Activated CD4-positive, alpha-beta T cell treated with anti-CD3 and anti-CD28 coated beads, Interleukin-2, amount 10 ng/mL, durations not matched to agents 7 days and 5 days (primary cell): ENCODE results near the gene KCNJ12. TPM values are rescaled to one million over a fixed set of nuclear protein-coding genes. Genes with fewer than 3 reads are reported as not detected.
"Not testable (repeated sequence)": the region's sequence is repeated elsewhere in the genome, so short reads cannot be mapped to it uniquely, and the experiment has no call there.

Source experiments
- CTCF ChIA-PET: fragments of 350-600 bp; sonication (Branson Sonifier 250); formaldehyde crosslinking; loops from one replicate; lab custom pipeline; 2021; ENCODE audit warnings: antibody characterized with exemption; lab: Charles Lee
- POLR2A ChIA-PET: fragments of 350-600 bp; sonication (Branson Sonifier 250); formaldehyde crosslinking; loops from one replicate; lab custom pipeline; 2021; ENCODE audit warnings: antibody characterized with exemption; lab: Charles Lee
- DNase-seq: peaks from one replicate; pipeline ENCODE4 v3.0.0-alpha.2; 2020
- H3K27ac Mint-ChIP-seq: one replicate; pipeline ENCODE4 v1.8.0; 2021; ENCODE audit warnings: mild to moderate bottlenecking, moderate library complexity, mixed read lengths
- H3K27me3 Mint-ChIP-seq: one replicate; pipeline ENCODE4 v1.8.0; 2021; ENCODE audit warnings: mixed read lengths
- H3K36me3 Mint-ChIP-seq: one replicate; pipeline ENCODE4 v1.8.0; 2021; ENCODE audit warnings: low read depth, mixed read lengths
- H3K4me1 Mint-ChIP-seq: one replicate; pipeline ENCODE4 v1.8.0; 2021; ENCODE audit warnings: mixed read lengths
- H3K4me3 Mint-ChIP-seq: one replicate; pipeline ENCODE4 v1.8.0; 2021; ENCODE audit warnings: mild to moderate bottlenecking, moderate library complexity, mixed read lengths
- H3K9me3 Mint-ChIP-seq: one replicate; pipeline ENCODE4 v1.8.0; 2021; ENCODE audit warnings: mixed read lengths
- total RNA-seq, 2 experiments: library from RNA; stranded (reverse); gene quantifications; one replicate each; pipeline ENCODE4 v1.2.3, GENCODE V29; 2021

The KCNJ12 gene
- total RNA-seq, 2 experiments from 2014 or later = not detected

GRCh38 chr17:21421421-21422310 is 45.5 kb downstream of the KCNJ12 start:
- H3K27me3 Mint-ChIP-seq, CTCF ChIA-PET, H3K9me3 Mint-ChIP-seq, POLR2A ChIA-PET, H3K4me3 Mint-ChIP-seq, H3K36me3 Mint-ChIP-seq, DNase-seq, H3K27ac Mint-ChIP-seq: not testable (repeated sequence)
- H3K4me1 Mint-ChIP-seq = peaks cover 12% of the 10 kb centered on the region

- H3K27ac Mint-ChIP-seq, CTCF ChIA-PET, H3K9me3 Mint-ChIP-seq, H3K27me3 Mint-ChIP-seq, H3K4me3 Mint-ChIP-seq, POLR2A ChIA-PET, DNase-seq, H3K36me3 Mint-ChIP-seq: not testable (repeated sequence)
- H3K4me1 Mint-ChIP-seq = peaks cover 12% of the 10 kb centered on the region
Observed at GRCh38 chr17:21422311-21423189, 46.4 kb downstream of the KCNJ12 start.

- H3K4me1 Mint-ChIP-seq = peaks cover 12% of the 10 kb centered on the region
- H3K4me3 Mint-ChIP-seq, DNase-seq, H3K9me3 Mint-ChIP-seq, POLR2A ChIA-PET, H3K27me3 Mint-ChIP-seq, H3K27ac Mint-ChIP-seq, H3K36me3 Mint-ChIP-seq, CTCF ChIA-PET: not testable (repeated sequence)
Observed at GRCh38 chr17:21423190-21423493, 47.0 kb downstream of the KCNJ12 start.

- H3K4me3 Mint-ChIP-seq, CTCF ChIA-PET, POLR2A ChIA-PET: not testable (repeated sequence)
Observed at GRCh38 chr17:21424697-21425096, 48.5 kb downstream of the KCNJ12 start.

GRCh38 chr17:21425321-21425720 is 49.2 kb downstream of the KCNJ12 start:
- ChIA-PET POLR2A (no interaction called here), CTCF (no interaction called here)
- no peak overlapping the region for H3K27ac Mint-ChIP-seq

More at GRCh38 chr17:21424697-21425096, 48.5 kb downstream of the KCNJ12 start:
- not testable (repeated sequence) for H3K9me3 Mint-ChIP-seq, H3K4me1 Mint-ChIP-seq, H3K27ac Mint-ChIP-seq, DNase-seq, H3K27me3 Mint-ChIP-seq, H3K36me3 Mint-ChIP-seq

GRCh38 chr17:21425736-21426135 is 49.6 kb downstream of the KCNJ12 start:
- no peaks in the 10 kb centered on the region for H3K9me3 Mint-ChIP-seq
- ChIA-PET POLR2A (no interaction called here), CTCF (no interaction called here)
- DNase-seq = no peak
- no peaks in the 10 kb centered on the region for H3K36me3 Mint-ChIP-seq
- no peak overlapping the region for H3K4me3 Mint-ChIP-seq
- H3K4me1 Mint-ChIP-seq = no peaks in the 10 kb centered on the region
- H3K27ac Mint-ChIP-seq = no peak overlapping the region
- H3K27me3 Mint-ChIP-seq = peaks cover 6% of the 10 kb centered on the region

More at GRCh38 chr17:21425321-21425720, 49.2 kb downstream of the KCNJ12 start:
- H3K36me3 Mint-ChIP-seq = no peaks in the 10 kb centered on the region
- H3K27me3 Mint-ChIP-seq = peaks cover 6% of the 10 kb centered on the region
- no peak overlapping the region for H3K4me3 Mint-ChIP-seq
- no peaks in the 10 kb centered on the region for H3K4me1 Mint-ChIP-seq
- no peaks in the 10 kb centered on the region for H3K9me3 Mint-ChIP-seq
- DNase-seq = no peak

GRCh38 chr17:21426246-21426645 is 50.1 kb downstream of the KCNJ12 start:
- CTCF ChIA-PET, H3K36me3 Mint-ChIP-seq, POLR2A ChIA-PET, H3K9me3 Mint-ChIP-seq, DNase-seq, H3K27me3 Mint-ChIP-seq, H3K4me3 Mint-ChIP-seq, H3K27ac Mint-ChIP-seq, H3K4me1 Mint-ChIP-seq: not testable (repeated sequence)

GRCh38 chr17:21426876-21427275 is 50.7 kb downstream of the KCNJ12 start:
- H3K27me3 Mint-ChIP-seq, CTCF ChIA-PET, H3K27ac Mint-ChIP-seq, H3K4me3 Mint-ChIP-seq, H3K9me3 Mint-ChIP-seq, H3K36me3 Mint-ChIP-seq, DNase-seq, POLR2A ChIA-PET, H3K4me1 Mint-ChIP-seq: not testable (repeated sequence)

- CTCF ChIA-PET, H3K9me3 Mint-ChIP-seq, H3K27ac Mint-ChIP-seq, DNase-seq, POLR2A ChIA-PET, H3K36me3 Mint-ChIP-seq, H3K4me3 Mint-ChIP-seq, H3K4me1 Mint-ChIP-seq, H3K27me3 Mint-ChIP-seq: not testable (repeated sequence)
Observed at GRCh38 chr17:21427727-21428126, 51.6 kb downstream of the KCNJ12 start.

- H3K9me3 Mint-ChIP-seq, H3K27me3 Mint-ChIP-seq, H3K4me1 Mint-ChIP-seq, H3K27ac Mint-ChIP-seq, H3K4me3 Mint-ChIP-seq, DNase-seq, POLR2A ChIA-PET, H3K36me3 Mint-ChIP-seq: not testable (repeated sequence)
- CTCF ChIA-PET = interaction anchor here (0.6 kb wide), 1 partner anchor 190 kb away, joined by 3 read pairs; no protein-coding TSS in a partner anchor
Observed at GRCh38 chr17:21428752-21429424, 52.7 kb downstream of the KCNJ12 start.

- POLR2A ChIA-PET, H3K27me3 Mint-ChIP-seq, H3K27ac Mint-ChIP-seq, H3K4me1 Mint-ChIP-seq, H3K4me3 Mint-ChIP-seq, H3K36me3 Mint-ChIP-seq, DNase-seq, H3K9me3 Mint-ChIP-seq, CTCF ChIA-PET: not testable (repeated sequence)
Observed at GRCh38 chr17:21429921-21430628, 53.9 kb downstream of the KCNJ12 start.

GRCh38 chr17:21433971-21434370 is 57.8 kb downstream of the KCNJ12 start:
- H3K9me3 Mint-ChIP-seq, H3K27ac Mint-ChIP-seq, DNase-seq, H3K4me1 Mint-ChIP-seq, H3K27me3 Mint-ChIP-seq, H3K36me3 Mint-ChIP-seq, CTCF ChIA-PET, H3K4me3 Mint-ChIP-seq, POLR2A ChIA-PET: not testable (repeated sequence)
